Endothelial cell of umbilical vein (primary cell): ENCODE results near the gene SEC61A1. TPM values are rescaled to one million over a fixed set of nuclear protein-coding genes. Genes with fewer than 3 reads are reported as not detected.

Experiments
- BruUV-seq: library from RNA; stranded (reverse); fragments of 400-500 nt; replicated peaks from 2 replicates; lab custom pipeline; 2021; lab: Mats Ljungman, UMichigan
- CTCF ChIA-PET: fragments of 300-600, 350-600 bp; sonication (Branson Sonifier 250); formaldehyde crosslinking; loops from one replicate; lab custom pipeline; 2021; ENCODE audit warnings: antibody characterized with exemption, inconsistent platforms; lab: Charles Lee
- POLR2A ChIA-PET: fragments of 300-600, 350-600 bp; sonication (Branson Sonifier 250); formaldehyde crosslinking; loops from one replicate; lab custom pipeline; 2021; ENCODE audit warnings: antibody characterized with exemption, inconsistent platforms; lab: Charles Lee
- DNase-seq: peaks from one replicate; pipeline ENCODE4 v3.0.0-alpha.2; 2011; ENCODE audit warnings: low read depth, low spot score
- FAIRE-seq: peaks from 2 replicates; lab custom pipeline; 2011; peaks lifted over from hg19 to GRCh38; lab: Jason Lieb, UNC
- H2AFZ ChIP-seq: 2 replicates; pipeline ENCODE4 v1.6.0; 2012; ENCODE audit warnings: low read depth, low read length, control low read depth, inconsistent platforms
- H3K27ac ChIP-seq: 2 replicates; pipeline ENCODE4 v1.5.1; 2011; ENCODE audit warnings: low read depth, mild to moderate bottlenecking, control low read depth, low read length, moderate library complexity; ENCODE audit not compliant: insufficient read depth
- H3K27me3 ChIP-seq, 2 experiments: 2 replicates each; pipeline versions ENCODE4 v1.6.0 to v1.6.1; 2011; ENCODE audit warnings: low read length in 2 of 2, mixed read lengths in 1 of 2; ENCODE audit not compliant: control insufficient read depth in 2 of 2, insufficient read depth in 2 of 2
- H3K36me3 ChIP-seq, 2 experiments: 2 replicates in 1 of 2; 3 replicates in 1 of 2; pipeline ENCODE4 v1.5.1; 2011; ENCODE audit warnings: low read length in 2 of 2, mild to moderate bottlenecking in 1 of 2, moderate library complexity in 1 of 2; ENCODE audit not compliant: control insufficient read depth in 2 of 2, insufficient read depth in 2 of 2; ENCODE audit errors: extremely low read depth in 1 of 2
- H3K4me1 ChIP-seq: 3 replicates; pipeline ENCODE4 v1.5.1; 2011; ENCODE audit warnings: mild to moderate bottlenecking, low read length; ENCODE audit not compliant: control insufficient read depth, insufficient read depth; ENCODE audit errors: extremely low read depth
- H3K4me2 ChIP-seq: 2 replicates; pipeline ENCODE4 v1.6.1; 2011; ENCODE audit warnings: low read length, control low read depth, mixed read lengths; ENCODE audit not compliant: insufficient read depth
- H3K4me3 ChIP-seq, 3 experiments: fragments of 200-600 bp in 1 of 3; sonication (generic), shearing (Covaris generic) in 1 of 3; replicated peaks in 1 of 3; 2 replicates each; pipeline ENCODE4 v1.5.1; 2011 to 2016; ENCODE audit warnings: control low read depth in 3 of 3, low read length in 3 of 3, mild to moderate bottlenecking in 2 of 3, inconsistent platforms in 1 of 3, low read depth in 1 of 3, moderate library complexity in 1 of 3; ENCODE audit not compliant: insufficient read depth in 1 of 3
- H3K79me2 ChIP-seq: 2 replicates; pipeline ENCODE4 v1.6.0; 2012; ENCODE audit warnings: low read length, inconsistent platforms; ENCODE audit not compliant: control insufficient read depth, insufficient read depth
- H3K9ac ChIP-seq: replicated peaks from 2 replicates; pipeline ENCODE3; 2011; ENCODE audit warnings: low read length, control low read depth; ENCODE audit not compliant: insufficient read depth; ENCODE audit errors: extremely low read depth
- H3K9me1 ChIP-seq: replicated peaks from 3 replicates; pipeline ENCODE4 v1.6.0; 2011; ENCODE audit warnings: mild to moderate bottlenecking, low read length; ENCODE audit not compliant: control insufficient read depth, insufficient read depth; ENCODE audit errors: extremely low read depth
- H3K9me3 ChIP-seq: replicated peaks from 2 replicates; pipeline ENCODE4 v1.5.1; 2012; ENCODE audit warnings: low read length, inconsistent platforms; ENCODE audit not compliant: control insufficient read depth, insufficient read depth
- H4K20me1 ChIP-seq: replicated peaks from 2 replicates; pipeline ENCODE3; 2011; ENCODE audit warnings: mild to moderate bottlenecking, low read length; ENCODE audit not compliant: control insufficient read depth, insufficient read depth; ENCODE audit errors: extremely low read depth
- EZH2 ChIP-seq: IDR thresholded peaks from 2 replicates; pipeline ENCODE4 v1.6.1; 2012; ENCODE audit warnings: borderline replicate concordance, low read depth, mild to moderate bottlenecking, moderate library complexity, low read length, inconsistent platforms; ENCODE audit not compliant: severe bottlenecking
- FOS ChIP-seq: IDR thresholded peaks from 2 replicates; pipeline ENCODE4 v1.6.1; 2011; ENCODE audit warnings: mild to moderate bottlenecking, low read length, moderate library complexity, borderline replicate concordance; ENCODE audit not compliant: insufficient read depth
- GATA2 ChIP-seq: IDR thresholded peaks from 2 replicates; pipeline ENCODE4 v1.7.0; 2011; ENCODE audit warnings: low read depth, mild to moderate bottlenecking, moderate library complexity, mixed read lengths, low read length; ENCODE audit not compliant: insufficient read length, insufficient read depth
- JUN ChIP-seq: IDR thresholded peaks from 2 replicates; pipeline ENCODE4 v1.6.1; 2011; ENCODE audit warnings: borderline replicate concordance, low read depth; ENCODE audit not compliant: insufficient read length, insufficient read depth
- MYC ChIP-seq: IDR thresholded peaks from one replicate; pipeline ENCODE4 v1.6.1; 2011; ENCODE audit warnings: mild to moderate bottlenecking, low read depth, low read length
- POLR2A ChIP-seq: IDR thresholded peaks from 2 replicates; pipeline ENCODE4 v1.6.1; 2012; ENCODE audit warnings: low read depth, mild to moderate bottlenecking, control low read depth, low read length
- POLR2AphosphoS5 ChIP-seq: IDR thresholded peaks from 2 replicates; pipeline ENCODE4 v1.6.1; 2012; ENCODE audit warnings: low read depth, mild to moderate bottlenecking, control low read depth, low read length, moderate library complexity; ENCODE audit not compliant: insufficient read depth
- dilution Hi-C: fragments of 300-500 bp; cut with MboI; formaldehyde crosslinking; loops from one replicate; pipeline ENCODE4 v1.15.0; 2019; ENCODE audit warnings: low sequenced_read_pairs; ENCODE audit not compliant: extremely low pct_ligation_motif_present
- intact Hi-C: fragments of 100-400 bp; cut with micrococcal nuclease; formaldehyde crosslinking; loops from one replicate; pipeline ENCODE4 v1.10.0; 2022
- polyA plus RNA-seq, 4 experiments: library from polyadenylated mRNA; depleted of rRNA in 3 of 4; stranded (reverse) in 3 of 4; unstranded in 1 of 4; fragments of >200 nt; gene quantifications; 2 replicates each; pipeline versions ENCODE4 v1.2.1 to v1.2.3, GENCODE V29; 2011 to 2012; ENCODE audit warnings: missing spikeins in 1 of 4
- total RNA-seq: library from RNA; stranded (reverse); gene quantifications from 2 replicates; pipeline ENCODE4 v1.2.3, GENCODE V29; 2021
- TF ChIP-seq, protein P1 (sequence below): IDR thresholded peaks from 2 replicates; pipeline ENCODE4 v1.6.1; 2011; ENCODE audit not compliant: insufficient read depth, insufficient read length
- TF ChIP-seq, protein P2 (sequence below), 2 donors: IDR thresholded peaks; 1 replicate in 1 of 2; 2 replicates in 1 of 2; pipeline ENCODE4 v1.5.1; 2011; ENCODE audit warnings: low read length in 2 of 2, mild to moderate bottlenecking in 2 of 2, moderate library complexity in 2 of 2, control low read depth in 1 of 2, inconsistent platforms in 1 of 2, low read depth in 1 of 2; ENCODE audit not compliant: insufficient read depth in 1 of 2; ENCODE audit errors: extremely low read depth in 1 of 2

SEC61A1 gene
- total and polyA plus RNA-seq, 2 donors (not counting 3 experiments of a cell fraction or from before 2014, with no cell fraction given), result 307 to 312 TPM

DNA sequence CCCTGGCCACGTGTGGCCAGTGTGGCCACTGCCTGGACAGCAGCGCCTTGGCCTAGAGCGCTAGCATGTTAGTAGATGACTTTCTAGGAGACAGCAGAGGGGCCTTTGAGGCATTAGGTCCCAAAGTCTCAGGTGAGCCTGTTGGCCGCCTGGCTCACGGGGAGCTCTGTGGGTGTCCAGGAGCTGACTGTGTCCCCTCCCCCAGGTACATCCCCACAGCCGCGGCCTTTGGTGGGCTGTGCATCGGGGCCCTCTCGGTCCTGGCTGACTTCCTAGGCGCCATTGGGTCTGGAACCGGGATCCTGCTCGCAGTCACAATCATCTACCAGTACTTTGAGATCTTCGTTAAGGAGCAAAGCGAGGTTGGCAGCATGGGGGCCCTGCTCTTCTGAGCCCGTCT lies 17.0 kb downstream of the SEC61A1 start:
- H3K4me2 ChIP-seq, result no peak overlapping the region
- no peak overlapping the region for H3K4me3 ChIP-seq
- no TSS peak for BruUV-seq
- peaks cover 52 to 76% of the 10 kb centered on the region in 2 experiments for H3K36me3 ChIP-seq
- no peaks in the 10 kb centered on the region for H3K9me1 ChIP-seq
- no peak overlapping the region for H3K9ac ChIP-seq
- H2AFZ ChIP-seq, result no peak overlapping the region
- H3K79me2 ChIP-seq, result peaks cover 22% of the 10 kb centered on the region
- ChIA-PET POLR2A (no interaction called here), CTCF (interaction anchor here (1.0 to 5.7 kb wide), 6 partner anchors 13 to 64 kb away, joined by 3 to 34 read pairs (median 4); no protein-coding TSS in a partner anchor)
- no peak overlapping the region for H3K27ac ChIP-seq
- FAIRE-seq (no peak), DNase-seq (no peak)
- peaks cover 21% of the 10 kb centered on the region for H3K4me1 ChIP-seq
- intact Hi-C loops (no loop called here), dilution Hi-C loops (no loop called here)
- H4K20me1 ChIP-seq, result no peaks in the 10 kb centered on the region
- no peak for TF ChIP-seq GATA2
- TF ChIP-seq JUN, result no peak
- TF ChIP-seq EZH2, result no peak
- TF ChIP-seq, protein P1, sequence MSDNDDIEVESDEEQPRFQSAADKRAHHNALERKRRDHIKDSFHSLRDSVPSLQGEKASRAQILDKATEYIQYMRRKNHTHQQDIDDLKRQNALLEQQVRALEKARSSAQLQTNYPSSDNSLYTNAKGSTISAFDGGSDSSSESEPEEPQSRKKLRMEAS, result no peak
- TF ChIP-seq, protein P2, sequence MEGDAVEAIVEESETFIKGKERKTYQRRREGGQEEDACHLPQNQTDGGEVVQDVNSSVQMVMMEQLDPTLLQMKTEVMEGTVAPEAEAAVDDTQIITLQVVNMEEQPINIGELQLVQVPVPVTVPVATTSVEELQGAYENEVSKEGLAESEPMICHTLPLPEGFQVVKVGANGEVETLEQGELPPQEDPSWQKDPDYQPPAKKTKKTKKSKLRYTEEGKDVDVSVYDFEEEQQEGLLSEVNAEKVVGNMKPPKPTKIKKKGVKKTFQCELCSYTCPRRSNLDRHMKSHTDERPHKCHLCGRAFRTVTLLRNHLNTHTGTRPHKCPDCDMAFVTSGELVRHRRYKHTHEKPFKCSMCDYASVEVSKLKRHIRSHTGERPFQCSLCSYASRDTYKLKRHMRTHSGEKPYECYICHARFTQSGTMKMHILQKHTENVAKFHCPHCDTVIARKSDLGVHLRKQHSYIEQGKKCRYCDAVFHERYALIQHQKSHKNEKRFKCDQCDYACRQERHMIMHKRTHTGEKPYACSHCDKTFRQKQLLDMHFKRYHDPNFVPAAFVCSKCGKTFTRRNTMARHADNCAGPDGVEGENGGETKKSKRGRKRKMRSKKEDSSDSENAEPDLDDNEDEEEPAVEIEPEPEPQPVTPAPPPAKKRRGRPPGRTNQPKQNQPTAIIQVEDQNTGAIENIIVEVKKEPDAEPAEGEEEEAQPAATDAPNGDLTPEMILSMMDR (IDR thresholded peaks at IDR 0.05; ENCODE audit: extremely low read depth in 1 of 2, insufficient read depth in 1 of 2, low read depth in 1 of 2, low read length in 2 of 2), result no peak
- TF ChIP-seq POLR2AphosphoS5, result no peak
- TF ChIP-seq MYC, result no peak
- no peak for TF ChIP-seq POLR2A
- no peak for TF ChIP-seq FOS
- no peaks in the 10 kb centered on the region for H3K27me3 ChIP-seq
- no peaks in the 10 kb centered on the region for H3K9me3 ChIP-seq
